Measurements from ENCODE around the gene CCS.
"Not testable (repeated sequence)": the region's sequence is repeated elsewhere in the genome, so short reads cannot be mapped to it uniquely, and the experiment has no call there.

The CCS gene

DNA sequence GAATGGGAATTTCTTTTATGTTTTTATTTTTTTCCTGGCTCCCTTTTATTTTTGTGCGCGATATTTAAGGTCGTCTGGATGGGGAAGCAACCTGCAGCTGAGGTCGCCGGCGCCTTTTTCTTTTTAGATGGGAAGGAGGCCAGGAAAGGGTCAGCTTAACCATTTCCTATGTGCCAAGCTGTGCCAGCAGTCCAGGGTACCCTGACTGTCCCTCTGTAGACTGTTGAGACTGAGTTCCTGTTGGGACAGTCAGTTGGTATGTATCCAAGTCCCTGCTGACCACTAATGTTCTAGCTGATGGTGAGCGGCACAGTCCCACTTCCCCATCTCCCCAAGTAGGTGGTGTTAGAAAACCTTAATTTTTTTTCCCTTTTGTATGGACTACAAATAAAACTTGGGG lies 33.9 kb downstream of the CCS start:
- no peak for DNase-seq (ENCODE audit: low read depth)

DNA sequence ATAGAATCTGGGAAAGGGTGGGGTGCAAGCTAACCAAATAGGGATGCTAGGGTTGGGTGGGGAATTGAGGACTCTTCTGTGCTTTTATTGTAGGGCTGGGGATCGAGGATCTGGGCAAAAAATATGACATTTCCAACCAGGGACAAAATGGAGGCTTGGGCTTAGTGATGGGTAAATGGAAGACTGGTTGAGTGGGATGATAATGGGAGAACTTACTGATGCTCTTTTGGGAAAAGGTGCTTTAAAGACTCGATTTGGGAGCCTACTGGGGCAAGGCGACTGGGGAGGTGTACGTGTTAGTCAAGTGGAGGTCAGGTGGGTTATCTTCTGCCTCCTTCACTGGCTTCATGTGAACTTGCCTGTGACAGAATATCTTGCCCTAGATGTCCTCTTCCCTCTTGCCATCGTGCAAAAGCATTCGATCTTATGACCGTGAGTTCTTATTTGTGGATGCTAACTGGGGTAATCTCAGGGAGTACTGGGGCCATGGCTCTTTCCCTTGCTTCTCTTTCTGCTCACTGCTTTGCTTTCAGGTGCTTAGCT lies 35.1 kb downstream of the CCS start:
- DNase-seq (ENCODE audit: low read depth), result no peak

DNA sequence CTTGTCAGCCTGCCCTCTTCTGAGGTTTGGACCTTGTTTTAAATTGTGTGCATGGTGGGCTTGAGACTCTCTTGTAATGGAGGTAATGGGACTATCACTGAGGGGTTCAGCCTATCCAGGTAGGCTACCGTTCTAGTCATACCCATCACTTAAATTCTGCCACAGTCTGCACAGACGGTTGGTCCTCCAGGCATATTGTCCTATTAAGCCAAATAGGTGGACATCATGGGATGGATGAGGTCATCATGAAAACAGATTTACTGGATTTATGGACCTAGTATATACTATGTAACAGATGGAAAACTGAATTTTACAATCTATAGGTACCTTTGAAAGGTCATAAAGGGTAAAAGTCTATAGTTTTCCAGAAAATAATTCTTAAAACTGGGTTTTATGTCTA lies 36.4 kb downstream of the CCS start:
- DNase-seq (ENCODE audit: low read depth), result no peak

DNA sequence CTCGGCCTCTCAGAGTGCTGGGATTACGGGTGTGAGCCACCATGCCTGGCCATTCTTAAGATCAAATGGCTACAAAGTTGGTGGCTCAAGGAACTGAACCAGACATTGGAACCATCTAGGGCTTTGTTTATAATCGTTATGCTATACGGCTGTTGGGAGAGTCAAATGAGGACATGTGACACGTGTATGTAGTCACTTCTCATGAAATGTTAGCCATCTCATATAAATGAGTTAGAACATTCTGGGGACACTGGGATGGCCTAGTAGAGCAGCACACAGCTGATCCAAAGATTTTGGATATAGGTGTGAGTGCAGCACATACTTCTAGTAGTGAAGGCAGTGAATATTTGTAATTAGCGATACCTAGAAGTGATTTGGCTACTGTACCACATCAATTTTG lies 38.9 kb downstream of the CCS start:
- DNase-seq (ENCODE audit: low read depth), result no peak

DNA sequence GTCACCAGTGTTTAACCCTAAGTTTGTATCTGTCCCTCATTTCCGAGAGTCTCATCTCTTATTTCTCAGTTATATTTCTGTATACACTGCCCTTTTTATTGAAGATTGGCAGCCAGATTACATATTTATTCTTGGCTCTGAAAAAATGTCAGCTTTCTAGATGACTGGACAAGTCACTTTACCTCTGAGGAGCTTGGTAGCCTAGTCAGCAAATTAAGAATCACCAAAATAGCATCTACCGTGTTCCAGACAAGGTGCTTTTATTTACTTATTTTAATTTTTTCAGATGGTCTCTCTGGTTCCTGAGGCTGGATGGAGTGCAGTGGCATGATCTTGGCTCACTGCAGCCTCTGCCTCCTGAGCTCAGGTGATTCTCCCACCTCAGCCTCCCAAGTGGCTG lies 40.0 kb downstream of the CCS start:
- no peak for DNase-seq (ENCODE audit: low read depth)

DNA sequence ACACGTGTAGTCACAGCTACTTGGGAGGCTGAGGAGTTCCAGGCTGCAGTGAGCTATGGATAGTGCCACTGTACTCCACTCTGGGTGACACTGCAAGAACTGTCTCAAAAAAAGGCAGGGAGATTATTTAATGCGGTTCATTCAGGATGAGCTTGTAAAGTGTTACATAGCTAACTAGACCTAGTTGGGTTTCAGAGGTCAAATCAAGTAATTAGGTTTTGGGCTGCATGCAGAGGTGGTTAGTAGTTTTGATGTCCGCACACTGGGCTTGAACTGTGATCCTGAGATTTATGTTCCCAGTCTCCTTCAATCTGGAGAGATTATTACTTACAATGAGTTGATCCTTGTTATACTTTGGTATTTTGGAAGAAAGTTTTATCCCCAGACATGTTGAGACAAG lies 43.4 kb downstream of the CCS start:
- DNase-seq (ENCODE audit: low read depth), result no peak

DNA sequence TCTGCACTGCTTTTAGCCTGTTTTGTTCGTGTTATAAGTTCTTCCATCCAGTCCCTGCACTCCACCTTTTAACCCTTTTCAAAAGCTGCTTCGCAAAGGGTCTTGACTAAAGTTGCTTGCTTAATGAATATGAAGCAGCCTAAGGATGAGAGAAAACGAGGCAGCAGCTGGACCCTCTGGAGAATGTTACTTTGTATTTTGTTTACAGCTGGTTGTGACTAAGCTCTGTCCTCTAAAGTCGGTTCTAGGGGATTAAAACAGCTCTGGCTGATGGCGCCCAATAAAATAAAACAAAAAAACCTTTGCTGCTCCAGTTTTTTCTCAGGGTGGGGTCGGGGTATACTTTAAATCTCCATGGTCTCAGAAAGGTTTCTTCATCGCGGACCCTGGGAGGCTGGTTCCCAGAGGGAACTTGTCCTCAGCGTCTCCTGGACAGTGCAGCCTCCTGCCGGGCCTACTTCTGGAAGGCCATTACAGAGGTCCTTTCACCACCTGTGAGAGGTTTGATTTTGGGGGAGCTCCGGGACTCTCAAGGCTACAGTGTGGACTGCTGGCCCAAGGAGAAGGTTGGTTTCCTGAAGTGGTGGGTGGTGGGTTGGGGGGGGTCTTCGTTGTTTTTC lies 44.7 kb downstream of the CCS start:
- DNase-seq (ENCODE audit: low read depth), result no peak

DNA sequence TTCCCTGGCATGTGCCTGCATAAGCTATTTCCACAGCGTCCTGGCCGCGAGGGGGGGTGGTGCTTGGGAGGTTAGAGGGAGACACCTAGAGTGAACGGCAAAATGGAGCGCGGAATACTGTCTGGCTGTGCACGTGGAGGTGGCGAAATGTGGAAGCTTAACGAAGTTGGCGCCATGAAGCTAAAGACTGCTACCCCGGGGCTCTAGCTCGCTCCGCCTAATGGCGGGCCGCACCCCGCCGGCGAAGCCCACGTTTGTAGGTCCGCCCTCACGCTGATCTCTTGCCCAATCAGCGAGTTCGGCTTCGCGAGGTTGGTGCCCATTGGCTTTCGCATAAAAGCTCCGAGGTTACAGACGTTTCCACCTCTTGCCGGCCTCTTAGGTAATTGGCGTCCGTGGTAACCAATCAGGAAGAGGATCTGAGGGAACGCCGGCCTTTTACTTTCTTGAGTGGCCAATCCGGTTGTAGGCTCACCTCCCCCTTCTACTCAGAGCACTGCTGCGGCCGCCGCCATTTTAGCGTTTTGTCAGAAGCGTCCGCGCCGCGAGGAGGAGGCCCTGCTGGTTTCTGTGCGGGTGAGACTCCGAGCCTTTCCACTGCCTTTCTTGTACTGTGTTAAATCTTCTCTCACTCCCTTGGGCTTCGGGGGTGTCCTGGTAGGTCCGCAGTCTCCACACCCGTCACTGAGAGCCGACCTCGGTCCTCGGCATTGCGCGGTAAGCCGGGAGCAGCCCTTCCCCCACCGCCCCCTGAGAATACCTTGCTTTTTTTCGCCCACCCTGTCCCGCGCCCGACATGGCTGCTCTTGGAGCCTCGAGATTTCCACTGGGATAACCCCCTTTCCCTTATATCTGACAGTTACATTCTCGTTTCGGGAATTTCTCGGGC lies 45.4 kb downstream of the CCS start, which contains the start of gene RBM4:
Gene RBM4, plus strand, starts transcription at position 527 of the 889 bp plus-strand sequence. CDS start 1,009 bp downstream, outside the sequence.
- peak; percentile 87 for DNase-seq (ENCODE audit: low read depth)

DNA sequence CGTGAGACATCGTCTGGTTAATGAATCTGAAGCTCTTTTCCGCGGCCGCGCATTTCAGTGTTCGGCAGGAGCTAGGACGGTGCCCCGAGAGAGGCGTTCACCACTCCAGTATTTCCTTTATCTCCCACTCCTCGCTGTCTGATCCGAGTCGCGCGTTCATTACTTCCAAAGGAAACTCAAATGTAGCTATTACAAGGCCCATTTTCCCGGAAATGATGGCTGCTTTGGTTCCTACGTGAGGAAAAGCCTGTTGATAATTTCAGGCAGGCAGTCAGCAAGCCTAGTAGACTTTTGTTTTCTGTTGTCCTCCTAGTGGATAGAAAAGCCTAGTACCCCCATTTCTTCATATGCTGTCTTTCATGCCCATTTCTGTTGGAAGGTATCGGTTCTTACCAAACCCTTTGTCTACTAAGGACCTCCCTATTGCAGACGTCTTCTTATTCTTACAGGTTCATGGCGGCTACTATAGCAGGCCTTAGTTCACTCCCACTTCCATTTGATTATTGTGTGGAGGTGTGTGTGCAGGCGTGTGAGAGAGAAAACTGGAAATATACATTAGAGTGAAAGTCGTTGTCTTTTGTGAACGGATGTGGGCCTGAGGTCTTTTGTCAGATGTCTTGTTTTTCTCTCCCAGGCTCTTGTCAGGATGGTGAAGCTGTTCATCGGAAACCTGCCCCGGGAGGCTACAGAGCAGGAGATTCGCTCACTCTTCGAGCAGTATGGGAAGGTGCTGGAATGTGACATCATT lies 46.3 kb downstream of the CCS start:
- DNase-seq (ENCODE audit: low read depth), result peak; percentile 9

DNA sequence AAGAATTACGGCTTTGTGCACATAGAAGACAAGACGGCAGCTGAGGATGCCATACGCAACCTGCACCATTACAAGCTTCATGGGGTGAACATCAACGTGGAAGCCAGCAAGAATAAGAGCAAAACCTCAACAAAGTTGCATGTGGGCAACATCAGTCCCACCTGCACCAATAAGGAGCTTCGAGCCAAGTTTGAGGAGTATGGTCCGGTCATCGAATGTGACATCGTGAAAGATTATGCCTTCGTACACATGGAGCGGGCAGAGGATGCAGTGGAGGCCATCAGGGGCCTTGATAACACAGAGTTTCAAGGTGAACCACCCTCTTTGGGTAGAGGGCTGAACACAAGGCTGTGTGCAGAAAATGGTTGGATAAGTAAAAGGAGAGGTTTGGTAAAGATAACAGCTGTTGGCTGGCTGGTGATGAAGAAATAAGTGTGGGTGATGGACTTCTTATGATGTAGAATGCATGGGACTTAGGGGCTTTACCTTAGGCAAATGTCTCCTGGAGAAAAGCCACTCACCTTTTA lies 46.9 kb downstream of the CCS start:
- not testable (repeated sequence) for DNase-seq (ENCODE audit: low read depth)

DNA sequence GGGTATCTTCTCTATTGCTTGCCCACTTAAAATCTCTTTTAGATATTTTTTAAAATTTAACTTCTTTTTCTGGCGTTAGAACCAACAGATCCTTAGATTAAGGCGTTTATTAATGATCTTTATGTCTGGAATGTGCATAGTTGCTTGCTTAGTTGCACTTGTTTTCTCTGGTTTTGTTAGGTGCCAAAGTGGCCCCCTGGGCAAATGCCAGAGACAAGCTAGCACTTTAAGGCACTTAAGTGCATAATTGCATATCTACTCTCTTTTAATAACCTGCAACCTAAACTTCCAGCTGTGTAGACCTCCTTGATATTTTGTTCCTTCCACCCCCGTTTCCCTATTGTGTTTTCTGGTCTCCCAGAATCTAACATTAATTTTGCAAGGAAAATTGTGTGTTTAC lies 48.8 kb downstream of the CCS start:
- no peak for DNase-seq (ENCODE audit: low read depth)

DNA sequence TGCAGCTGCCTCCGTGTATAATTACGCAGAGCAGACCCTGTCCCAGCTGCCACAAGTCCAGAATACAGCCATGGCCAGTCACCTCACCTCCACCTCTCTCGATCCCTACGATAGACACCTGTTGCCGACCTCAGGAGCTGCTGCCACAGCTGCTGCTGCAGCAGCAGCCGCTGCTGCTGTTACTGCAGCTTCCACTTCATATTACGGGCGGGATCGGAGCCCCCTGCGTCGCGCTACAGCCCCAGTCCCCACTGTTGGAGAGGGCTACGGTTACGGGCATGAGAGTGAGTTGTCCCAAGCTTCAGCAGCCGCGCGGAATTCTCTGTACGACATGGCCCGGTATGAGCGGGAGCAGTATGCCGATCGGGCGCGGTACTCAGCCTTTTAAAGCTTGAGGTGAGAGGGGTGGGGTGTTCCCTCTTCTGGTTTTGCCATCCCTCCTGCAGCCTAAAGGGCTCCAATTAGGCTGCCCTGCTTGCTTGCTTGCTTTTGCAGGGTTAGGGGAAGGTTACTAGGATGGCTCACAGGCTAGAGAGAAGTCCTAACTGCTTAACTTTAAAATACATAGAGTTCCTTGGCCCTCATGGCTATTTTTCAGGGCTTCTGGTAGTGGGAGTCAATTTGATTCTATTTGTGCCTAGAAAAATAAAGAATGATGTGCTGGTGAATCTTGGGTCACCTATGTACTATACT lies 50.9 kb downstream of the CCS start:
- no peak for DNase-seq (ENCODE audit: low read depth)

DNA sequence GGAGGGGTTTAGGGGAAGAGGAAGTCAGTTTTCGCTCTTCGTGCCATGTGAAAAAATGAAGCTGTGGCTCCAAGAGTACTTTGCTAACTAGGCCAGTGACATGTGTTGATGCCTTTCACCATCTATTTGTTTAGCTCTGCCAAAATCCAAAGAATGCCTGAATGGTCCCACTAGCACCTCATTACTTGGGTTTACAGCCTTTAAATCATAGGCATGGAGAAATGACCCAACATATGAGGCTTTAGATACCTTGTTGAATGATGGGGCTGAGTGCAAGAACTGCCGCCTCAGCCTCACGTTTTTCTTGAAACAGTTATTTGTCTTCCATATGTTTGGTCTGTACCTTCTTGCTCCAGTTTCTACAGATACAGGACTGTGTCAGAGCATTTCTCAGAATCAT lies 53.8 kb downstream of the CCS start:
- DNase-seq (ENCODE audit: low read depth), result no peak

DNA sequence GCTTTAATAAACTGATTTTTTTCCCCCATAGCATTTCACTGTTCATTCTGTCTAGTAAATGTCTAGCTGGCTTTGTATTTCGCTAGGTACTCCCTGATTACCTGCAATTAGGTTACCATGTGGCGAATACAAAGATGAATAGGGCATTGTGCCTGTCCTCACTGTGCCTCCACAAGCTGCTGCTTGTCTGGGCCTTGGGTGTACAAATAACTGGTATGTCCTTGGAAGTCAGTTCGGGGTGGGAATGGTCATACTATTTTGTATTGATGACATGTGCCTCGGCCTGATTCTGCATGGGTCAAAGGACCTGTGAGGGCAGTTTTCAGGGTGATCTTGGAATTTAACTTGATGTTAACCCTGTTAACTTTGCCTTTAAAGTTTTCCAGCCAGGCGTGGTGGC lies 56.9 kb downstream of the CCS start:
- DNase-seq (ENCODE audit: low read depth), result no peak

DNA sequence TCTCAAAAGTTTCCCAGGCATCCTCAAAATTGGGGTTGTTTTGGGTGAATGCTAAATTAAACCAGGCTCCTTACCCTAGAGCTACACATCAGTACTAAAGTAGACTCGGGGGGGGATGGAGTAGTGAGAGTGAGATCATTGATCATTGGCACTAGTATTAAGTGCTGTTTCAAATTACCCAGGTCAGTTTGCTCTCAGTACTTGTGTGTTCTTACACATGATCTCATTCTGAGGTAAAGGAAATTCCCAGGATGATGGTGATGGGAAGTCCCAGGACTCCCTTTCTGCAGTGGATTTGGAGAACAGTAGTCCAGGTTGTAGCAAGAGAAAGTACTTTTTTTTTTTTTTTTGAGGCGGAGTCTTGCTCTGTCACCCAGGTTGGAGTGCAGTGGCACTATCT lies 58.0 kb downstream of the CCS start:
- no peak for DNase-seq (ENCODE audit: low read depth)

DNA sequence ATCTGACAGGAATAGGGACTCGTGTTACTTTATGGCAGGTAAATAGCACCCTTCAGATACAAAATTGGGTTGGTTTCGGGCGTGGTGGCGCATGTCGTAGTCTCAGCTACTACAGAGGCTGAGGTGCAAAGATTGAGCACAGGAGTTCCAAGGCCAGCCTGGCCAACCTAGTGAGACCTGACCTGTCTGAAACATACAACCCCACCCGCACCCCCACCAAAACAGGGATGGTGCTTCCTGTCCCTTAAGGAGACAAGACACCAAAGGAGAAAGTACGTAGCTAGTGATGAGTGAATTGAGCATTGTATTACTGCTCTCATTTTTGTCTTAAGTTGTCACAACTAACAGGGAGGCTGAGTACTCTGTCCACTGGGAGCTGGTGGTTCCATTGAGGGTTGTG lies 59.7 kb downstream of the CCS start:
- no peak for DNase-seq (ENCODE audit: low read depth)

DNA sequence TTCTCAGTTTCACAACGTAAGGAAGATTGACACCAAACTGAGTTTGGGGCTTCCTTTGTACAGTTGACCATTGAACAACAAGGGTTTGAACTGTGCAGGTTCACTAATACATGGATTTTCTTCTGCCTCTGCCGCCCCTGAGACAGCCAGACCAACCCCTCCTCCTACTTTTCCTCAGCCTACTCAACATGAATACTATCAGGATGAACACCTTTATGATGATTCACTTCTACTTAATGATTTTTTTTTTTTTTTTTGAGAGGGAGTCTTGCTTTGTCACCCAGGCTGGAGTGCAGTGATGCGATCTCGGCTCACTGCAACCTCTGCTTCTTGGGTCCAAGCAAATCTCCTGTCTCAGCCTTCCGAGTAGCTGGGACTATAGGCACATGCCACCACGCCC lies 60.1 kb downstream of the CCS start:
- DNase-seq (ENCODE audit: low read depth), result no peak
